Naive thymus-derived CD4-positive, alpha-beta T cell (primary cell): ENCODE data around the gene RSL1D1. TPM values are rescaled to one million over a fixed set of nuclear protein-coding genes. Genes with fewer than 3 reads are reported as not detected.

Source experiments
- ATAC-seq: fragments of 150-1000 bp; cut with Tn5 transposase; 2 replicates; pipeline ENCODE4 v1.10.0; 2021; ENCODE audit warnings: mild to moderate bottlenecking, moderate library complexity
- CTCF ChIA-PET: fragments of 350-600 bp; sonication (Branson Sonifier 250); formaldehyde crosslinking; loops from one replicate; lab custom pipeline; 2021; ENCODE audit warnings: antibody characterized with exemption; lab: Charles Lee
- POLR2A ChIA-PET: fragments of 350-600 bp; sonication (Branson Sonifier 250); formaldehyde crosslinking; loops from one replicate; lab custom pipeline; 2021; ENCODE audit warnings: antibody characterized with exemption, inconsistent platforms; lab: Charles Lee
- DNase-seq, 9 donors: peaks; one replicate each; pipeline versions ENCODE4 v3.0.0 to v3.0.0-alpha.2; 2020 to 2022; ENCODE audit warnings: mixed read lengths in 1 of 9
- H3K27ac ChIP-seq: one replicate; pipeline ENCODE4 v1.7.0; 2013; ENCODE audit warnings: mild to moderate bottlenecking, low read depth, low read length, moderate library complexity
- H3K27me3 ChIP-seq, 2 donors: one replicate each; pipeline ENCODE4 v1.7.0; 2013; ENCODE audit warnings: low read length in 2 of 2, mild to moderate bottlenecking in 2 of 2, moderate library complexity in 2 of 2; ENCODE audit not compliant: control insufficient read depth in 2 of 2, insufficient read depth in 2 of 2
- H3K36me3 ChIP-seq, 3 experiments: 1 replicate in 2 of 3; 2 replicates in 1 of 3; pipeline ENCODE4 v1.7.0; 2013; ENCODE audit warnings: low read length in 3 of 3, mild to moderate bottlenecking in 3 of 3, moderate library complexity in 1 of 3; ENCODE audit not compliant: insufficient read depth in 3 of 3, control insufficient read depth in 2 of 3
- H3K4me1 ChIP-seq, 2 donors: one replicate each; pipeline ENCODE4 v1.7.0; 2013; ENCODE audit warnings: low read length in 2 of 2, mild to moderate bottlenecking in 2 of 2, moderate library complexity in 1 of 2; ENCODE audit not compliant: control insufficient read depth in 2 of 2, insufficient read depth in 2 of 2
- H3K4me3 ChIP-seq: 2 replicates; pipeline ENCODE4 v1.7.0; 2013; ENCODE audit warnings: mild to moderate bottlenecking, low read length
- H3K9me3 ChIP-seq, 3 experiments: 1 replicate in 2 of 3; 2 replicates in 1 of 3; pipeline ENCODE4 v1.7.0; 2013; ENCODE audit warnings: low read length in 3 of 3; ENCODE audit not compliant: control insufficient read depth in 2 of 3
- H3K27ac Mint-ChIP-seq, 9 donors: one replicate each; pipeline ENCODE4 v1.8.0; 2020 to 2022; ENCODE audit warnings: mixed read lengths in 9 of 9, mild to moderate bottlenecking in 8 of 9, moderate library complexity in 5 of 9, inconsistent platforms in 2 of 9
- H3K27me3 Mint-ChIP-seq, 5 donors: one replicate each; pipeline ENCODE4 v1.8.0; 2021 to 2022; ENCODE audit warnings: mixed read lengths in 5 of 5, mild to moderate bottlenecking in 1 of 5
- H3K36me3 Mint-ChIP-seq, 5 donors: one replicate each; pipeline ENCODE4 v1.8.0; 2020 to 2022; ENCODE audit warnings: mixed read lengths in 5 of 5, mild to moderate bottlenecking in 3 of 5, inconsistent platforms in 1 of 5
- H3K4me1 Mint-ChIP-seq, 7 donors: one replicate each; pipeline ENCODE4 v1.8.0; 2020 to 2022; ENCODE audit warnings: mixed read lengths in 7 of 7, mild to moderate bottlenecking in 3 of 7, inconsistent platforms in 1 of 7
- H3K4me3 Mint-ChIP-seq, 10 donors: one replicate each; pipeline ENCODE4 v1.8.0; 2020 to 2022; ENCODE audit warnings: mild to moderate bottlenecking in 10 of 10, mixed read lengths in 10 of 10, moderate library complexity in 6 of 10, inconsistent platforms in 2 of 10
- H3K9me3 Mint-ChIP-seq, 11 donors: one replicate each; pipeline ENCODE4 v1.8.0; 2020 to 2022; ENCODE audit warnings: mixed read lengths in 11 of 11, mild to moderate bottlenecking in 4 of 11, inconsistent platforms in 1 of 11, moderate library complexity in 1 of 11
- intact Hi-C, 2 donors: fragments of 100-400 bp; cut with micrococcal nuclease; formaldehyde crosslinking; loops; one replicate each; pipeline ENCODE4 v1.15.1; 2023
- polyA plus RNA-seq, 2 donors: library from polyadenylated mRNA; unstranded; fragments of 300-500 nt; fragmentation: Illumina TruSeq; gene quantifications; one replicate each; pipeline ENCODE4 v1.2.3, GENCODE V29; 2021
- total RNA-seq, 6 experiments: library from RNA in 5 of 6; stranded (reverse) in 5 of 6; gene quantifications; 1 replicate in 5 of 6; 2 replicates in 1 of 6; pipeline ENCODE4 v1.2.3 and lab custom pipeline; 2021 to 2026

The RSL1D1 gene
- total and polyA plus RNA-seq, 7 experiments from 2014 or later = 141 to 312 (median 232) TPM

DNA sequence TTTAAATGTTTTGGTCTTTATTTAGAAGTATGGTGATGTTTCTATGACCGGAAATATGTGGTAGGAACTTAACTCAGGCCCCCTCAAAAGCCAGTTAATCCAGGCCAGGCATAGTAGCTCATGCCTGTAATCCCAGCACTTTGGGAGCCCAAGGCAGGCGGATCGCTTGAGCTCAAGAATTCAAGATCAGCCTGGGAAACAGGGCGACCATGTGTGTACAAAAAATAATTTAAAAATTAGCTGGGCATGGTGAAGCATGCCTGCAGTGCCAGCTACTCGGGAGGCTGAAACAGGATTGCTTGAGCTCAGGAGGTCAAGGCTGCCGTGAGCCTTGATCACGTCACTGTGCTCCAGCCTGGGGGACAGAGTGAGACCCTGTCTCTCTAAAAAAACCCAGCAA, 10.3 kb downstream of the RSL1D1 start:
- Histone ChIP-seq H3K4me3 (no peak overlapping the region), H3K9me3 (no peaks in the 10 kb centered on the region), H3K27ac (no peak overlapping the region), H3K4me1 (no peaks in the 10 kb centered on the region), H3K27me3 (no peaks in the 10 kb centered on the region), H3K36me3 (peaks cover 24 to 94% (median 32%) of the 10 kb centered on the region in 3 experiments)
- Mint-ChIP-seq H3K27me3 (no peaks in the 10 kb centered on the region), H3K4me3 (no peak overlapping the region), H3K4me1 (peaks cover 0 to 11% (median 4%) of the 10 kb centered on the region in 7 donors), H3K9me3 (no peaks in the 10 kb centered on the region), H3K27ac (no peak overlapping the region), H3K36me3 (peaks cover 9 to 49% (median 24%) of the 10 kb centered on the region in 5 donors)
- intact Hi-C loops = no loop called here
- CTCF ChIA-PET = no interaction called here
- POLR2A ChIA-PET = interaction anchor here (0.8 to 1.4 kb wide), 2 partner anchors 10 to 70 kb away, joined by 3 read pairs; partner anchors contain the start of gene RSL1D1
- DNase-seq = no peak
- ATAC-seq = no peak

DNA sequence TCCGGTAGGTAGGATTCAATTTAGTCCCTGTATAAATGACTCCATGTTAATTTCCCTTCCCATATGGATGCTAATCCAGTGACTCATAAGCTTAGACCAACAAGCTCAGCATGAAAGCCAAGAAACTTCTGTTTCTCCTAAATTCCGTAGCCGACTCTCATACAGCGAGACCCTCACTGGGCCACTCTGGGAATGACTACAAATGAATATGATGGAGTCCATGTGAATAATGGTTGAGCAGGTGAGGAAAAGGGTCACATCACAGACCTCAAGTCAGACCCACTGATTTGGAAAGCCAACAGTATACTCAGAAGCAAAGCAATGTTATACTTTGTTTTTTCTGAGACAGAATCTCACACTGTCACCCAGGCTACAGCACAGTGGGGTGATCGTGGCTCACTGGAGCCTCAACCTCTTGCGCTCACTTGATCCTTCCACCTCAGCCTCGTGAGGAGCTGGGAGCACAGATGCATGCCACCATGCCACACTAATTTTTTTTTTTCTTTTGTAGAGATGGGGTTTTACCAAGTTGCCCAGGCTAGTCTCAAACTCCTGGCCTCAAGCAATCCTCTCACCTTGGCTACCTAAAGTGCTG, 14.6 kb downstream of the RSL1D1 start:
- H3K4me1 Mint-ChIP-seq = peaks cover 0 to 4% (median 0%) of the 10 kb centered on the region in 7 donors
- no peaks in the 10 kb centered on the region for H3K9me3 Mint-ChIP-seq
- Histone ChIP-seq H3K4me3 (no peak overlapping the region), H3K4me1 (no peaks in the 10 kb centered on the region), H3K27me3 (no peaks in the 10 kb centered on the region), H3K9me3 (no peaks in the 10 kb centered on the region), H3K27ac (no peak overlapping the region), H3K36me3 (peaks cover 6 to 65% (median 17%) of the 10 kb centered on the region in 3 experiments)
- ChIA-PET POLR2A (no interaction called here), CTCF (no interaction called here)
- peaks cover 10 to 32% (median 16%) of the 10 kb centered on the region in 5 donors for H3K36me3 Mint-ChIP-seq
- H3K4me3 Mint-ChIP-seq = no peak overlapping the region
- H3K27me3 Mint-ChIP-seq = no peaks in the 10 kb centered on the region
- H3K27ac Mint-ChIP-seq = peak overlapping the region in 1 of 9 donors; percentile 15
- DNase-seq = no peak
- intact Hi-C loops = no loop called here
- no peak for ATAC-seq

GRCh38 chr16:11835891-11836649, 15.3 kb downstream of the RSL1D1 start:
- H3K27me3 ChIP-seq = no peaks in the 10 kb centered on the region
- peak overlapping the region in 3 of 9 donors; percentile 15 to 65 (median 34) for H3K27ac Mint-ChIP-seq
- no peaks in the 10 kb centered on the region for H3K27me3 Mint-ChIP-seq
- no peaks in the 10 kb centered on the region for H3K9me3 ChIP-seq
- CTCF ChIA-PET = no interaction called here
- no peak overlapping the region for H3K4me3 ChIP-seq
- no peak overlapping the region for H3K4me3 Mint-ChIP-seq
- no peaks in the 10 kb centered on the region for H3K9me3 Mint-ChIP-seq
- intact Hi-C loops = no loop called here
- ATAC-seq = no peak
- H3K4me1 ChIP-seq = no peaks in the 10 kb centered on the region
- H3K4me1 Mint-ChIP-seq = peaks cover 0 to 4% (median 0%) of the 10 kb centered on the region in 7 donors
- H3K36me3 ChIP-seq = peaks cover 6 to 58% (median 15%) of the 10 kb centered on the region in 3 experiments
- H3K27ac ChIP-seq = no peak overlapping the region
- no peak for DNase-seq
- H3K36me3 Mint-ChIP-seq = peaks cover 10 to 26% (median 16%) of the 10 kb centered on the region in 5 donors
- POLR2A ChIA-PET = no interaction called here

DNA sequence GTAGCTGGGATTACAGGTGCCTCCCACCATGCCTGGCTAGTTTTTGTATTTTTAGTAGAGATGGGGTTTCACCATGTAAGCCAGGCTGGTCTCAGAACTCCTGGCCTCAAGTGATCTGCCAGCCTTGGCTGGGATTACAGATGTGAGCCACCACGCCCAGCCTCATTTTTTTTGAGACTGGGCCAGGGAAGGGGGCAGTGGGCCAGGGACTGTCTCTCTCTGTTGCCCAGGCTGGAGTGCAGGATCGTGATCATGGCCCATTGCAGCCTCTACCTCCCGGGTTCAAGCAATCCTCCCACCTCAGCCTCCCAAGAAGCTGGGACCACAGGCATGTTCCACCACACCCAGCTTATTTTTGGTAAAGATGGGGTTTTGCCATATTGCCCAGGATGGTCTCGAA, 16.0 kb downstream of the RSL1D1 start:
- no peak overlapping the region for H3K27ac ChIP-seq
- ChIA-PET POLR2A (interaction anchor here (0.9 kb wide), 1 partner anchor 275 kb away, joined by 3 read pairs; no protein-coding TSS in a partner anchor), CTCF (interaction anchor here (0.6 kb wide), 1 partner anchor 397 kb away, joined by 5 read pairs; no protein-coding TSS in a partner anchor)
- DNase-seq (no peak), ATAC-seq (no peak)
- intact Hi-C loops = no loop called here
- H3K4me1 ChIP-seq = no peaks in the 10 kb centered on the region
- no peaks in the 10 kb centered on the region for H3K9me3 ChIP-seq
- H3K36me3 ChIP-seq = peaks cover 6 to 51% (median 10%) of the 10 kb centered on the region in 3 experiments
- no peaks in the 10 kb centered on the region for H3K27me3 Mint-ChIP-seq
- H3K27ac Mint-ChIP-seq = no peak overlapping the region
- H3K36me3 Mint-ChIP-seq = peaks cover 10 to 25% (median 16%) of the 10 kb centered on the region in 5 donors
- no peaks in the 10 kb centered on the region for H3K9me3 Mint-ChIP-seq
- H3K4me3 Mint-ChIP-seq = no peak overlapping the region
- H3K27me3 ChIP-seq = no peaks in the 10 kb centered on the region
- no peak overlapping the region for H3K4me3 ChIP-seq
- peaks cover 0 to 4% (median 0%) of the 10 kb centered on the region in 7 donors for H3K4me1 Mint-ChIP-seq

- H3K27ac Mint-ChIP-seq = peak overlapping the region in 1 of 9 donors; percentile 4
Measured at GRCh38 chr16:11833951-11834695, 17.2 kb downstream of the RSL1D1 start.

DNA sequence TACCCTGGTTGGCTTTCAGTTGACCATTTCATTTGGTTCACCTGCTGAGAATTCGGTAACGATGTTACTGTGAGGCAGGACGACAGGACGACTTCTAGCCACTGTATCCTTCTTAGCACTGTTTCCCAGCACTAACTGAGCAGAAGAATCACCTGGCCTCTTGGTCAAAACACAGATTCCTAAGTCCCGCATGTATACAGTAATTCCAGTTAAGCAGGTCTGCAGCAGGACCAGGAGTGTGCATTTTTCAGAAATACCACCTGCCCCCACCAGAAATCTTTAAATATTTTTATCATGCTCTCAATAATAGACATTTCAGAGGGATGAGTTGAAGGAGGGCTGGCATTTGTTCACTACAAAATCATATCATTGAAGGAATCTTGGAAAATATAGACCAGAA, 22.6 kb downstream of the RSL1D1 start:
- Histone ChIP-seq H3K27me3 (no peaks in the 10 kb centered on the region), H3K4me3 (no peak overlapping the region), H3K27ac (no peak overlapping the region), H3K4me1 (no peaks in the 10 kb centered on the region), H3K36me3 (no peaks in the 10 kb centered on the region), H3K9me3 (no peaks in the 10 kb centered on the region)
- H3K36me3 Mint-ChIP-seq = no peaks in the 10 kb centered on the region
- ChIA-PET CTCF (no interaction called here), POLR2A (no interaction called here)
- DNase-seq (no peak), ATAC-seq (no peak)
- no peak overlapping the region for H3K4me3 Mint-ChIP-seq
- H3K27ac Mint-ChIP-seq = no peak overlapping the region
- H3K27me3 Mint-ChIP-seq = no peaks in the 10 kb centered on the region
- intact Hi-C loops = no loop called here
- H3K4me1 Mint-ChIP-seq = no peaks in the 10 kb centered on the region
- no peaks in the 10 kb centered on the region for H3K9me3 Mint-ChIP-seq

More at GRCh38 chr16:11833951-11834695, 17.2 kb downstream of the RSL1D1 start:
- Histone ChIP-seq H3K27ac (no peak overlapping the region), H3K27me3 (no peaks in the 10 kb centered on the region), H3K36me3 (peaks cover 0 to 40% (median 10%) of the 10 kb centered on the region in 3 experiments), H3K9me3 (no peaks in the 10 kb centered on the region), H3K4me1 (no peaks in the 10 kb centered on the region), H3K4me3 (no peak overlapping the region)
- DNase-seq = no peak
- peak; percentile 65 for ATAC-seq
- POLR2A ChIA-PET = no interaction called here
- Mint-ChIP-seq H3K9me3 (no peaks in the 10 kb centered on the region), H3K27me3 (no peaks in the 10 kb centered on the region), H3K4me3 (no peak overlapping the region), H3K4me1 (peaks cover 0 to 2% (median 0%) of the 10 kb centered on the region in 7 donors), H3K36me3 (peaks cover 4 to 18% (median 10%) of the 10 kb centered on the region in 5 donors)
- CTCF ChIA-PET = no interaction called here
- intact Hi-C loops = no loop called here
